Stimulated activated naive CD8-positive, alpha-beta T cell treated with anti-CD3 and anti-CD28 coated beads, Interleukin-15, Interleukin-2, amounts not matched to agents 100 U/mL and 50 U/mL, for 24 hours (primary cell): ENCODE data around the gene TRIM15.
"Not testable (repeated sequence)": the region's sequence is repeated elsewhere in the genome, so short reads cannot be mapped to it uniquely, and the experiment has no call there.

Experiments
- ATAC-seq: fragments of 150-1000 bp; cut with Tn5 transposase; one replicate; pipeline ENCODE4 v1.10.0; 2021
- DNase-seq: peaks from one replicate; pipeline ENCODE4 v3.0.0; 2021

TRIM15 gene

GRCh38 chr6:30162265-30163089 lies 869 bp upstream of the TRIM15 start:
- no peak for ATAC-seq
- no peak for DNase-seq

DNA sequence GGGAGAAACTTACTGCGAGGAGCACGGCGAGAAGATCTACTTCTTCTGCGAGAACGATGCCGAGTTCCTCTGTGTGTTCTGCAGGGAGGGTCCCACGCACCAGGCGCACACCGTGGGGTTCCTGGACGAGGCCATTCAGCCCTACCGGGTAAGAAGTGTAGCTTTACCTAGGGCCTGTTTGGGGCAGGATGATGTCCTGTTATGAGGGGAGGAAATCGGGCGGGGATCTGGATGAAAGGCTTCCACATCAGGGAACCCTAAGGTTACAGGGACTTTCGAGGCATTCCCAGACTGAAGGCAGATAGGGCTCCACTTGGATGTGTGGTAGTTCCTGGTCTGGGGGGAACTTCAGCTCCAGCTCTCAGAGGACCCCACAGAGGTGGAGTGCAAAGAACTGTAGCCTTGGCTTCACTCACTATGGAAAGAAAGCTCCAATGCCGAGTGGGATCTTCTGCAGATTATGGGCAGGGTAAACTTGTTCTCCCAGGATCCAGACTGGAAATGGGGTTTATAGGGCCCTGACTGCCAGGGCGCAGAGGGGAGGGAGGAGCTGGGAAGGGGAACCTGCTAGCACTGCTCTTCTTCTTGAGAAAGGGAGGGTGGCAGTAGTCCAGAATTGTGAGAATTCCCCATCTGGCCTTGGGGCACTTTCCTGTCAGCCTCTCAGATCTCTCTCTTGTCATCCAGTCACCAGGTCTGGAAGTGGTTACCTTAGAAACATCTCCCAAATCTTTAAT lies 740 bp downstream of the TRIM15 start:
- ATAC-seq (no peak), DNase-seq (no peak)

DNA sequence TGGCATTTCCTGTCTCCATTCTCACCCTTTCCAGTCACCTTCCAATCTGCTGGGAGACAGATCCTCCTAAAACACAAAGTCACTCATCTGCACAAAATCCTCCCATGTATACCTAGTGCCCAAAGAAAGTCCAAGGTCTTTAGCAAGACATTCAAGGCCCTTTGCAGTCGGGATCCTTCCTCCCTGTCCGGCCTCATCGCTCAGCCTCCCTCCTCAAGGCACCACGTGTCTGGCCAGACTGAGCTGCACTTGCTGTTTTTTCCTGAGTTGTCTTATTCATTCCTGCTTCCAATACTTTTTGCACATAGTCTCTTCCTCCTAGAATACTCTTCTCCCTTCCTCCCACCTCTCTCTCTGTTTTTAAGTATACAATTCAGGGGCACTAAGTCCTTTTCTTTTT lies 1.4 kb downstream of the TRIM15 start:
- DNase-seq: no peak
- ATAC-seq: no peak

- DNase-seq, ATAC-seq: not testable (repeated sequence)
Observed at GRCh38 chr6:30165238-30165637, 1.9 kb downstream of the TRIM15 start.

- ATAC-seq: no peak
Observed at GRCh38 chr6:30167101-30167500, 3.8 kb downstream of the TRIM15 start.

GRCh38 chr6:30168741-30169140 lies 5.4 kb downstream of the TRIM15 start:
- no peak for ATAC-seq
- DNase-seq: no peak

More at GRCh38 chr6:30167101-30167500, 3.8 kb downstream of the TRIM15 start:
- no peak for DNase-seq

- ATAC-seq (peak; percentile 77), DNase-seq (no peak)
Observed at GRCh38 chr6:30169658-30170614, 6.6 kb downstream of the TRIM15 start.

DNA sequence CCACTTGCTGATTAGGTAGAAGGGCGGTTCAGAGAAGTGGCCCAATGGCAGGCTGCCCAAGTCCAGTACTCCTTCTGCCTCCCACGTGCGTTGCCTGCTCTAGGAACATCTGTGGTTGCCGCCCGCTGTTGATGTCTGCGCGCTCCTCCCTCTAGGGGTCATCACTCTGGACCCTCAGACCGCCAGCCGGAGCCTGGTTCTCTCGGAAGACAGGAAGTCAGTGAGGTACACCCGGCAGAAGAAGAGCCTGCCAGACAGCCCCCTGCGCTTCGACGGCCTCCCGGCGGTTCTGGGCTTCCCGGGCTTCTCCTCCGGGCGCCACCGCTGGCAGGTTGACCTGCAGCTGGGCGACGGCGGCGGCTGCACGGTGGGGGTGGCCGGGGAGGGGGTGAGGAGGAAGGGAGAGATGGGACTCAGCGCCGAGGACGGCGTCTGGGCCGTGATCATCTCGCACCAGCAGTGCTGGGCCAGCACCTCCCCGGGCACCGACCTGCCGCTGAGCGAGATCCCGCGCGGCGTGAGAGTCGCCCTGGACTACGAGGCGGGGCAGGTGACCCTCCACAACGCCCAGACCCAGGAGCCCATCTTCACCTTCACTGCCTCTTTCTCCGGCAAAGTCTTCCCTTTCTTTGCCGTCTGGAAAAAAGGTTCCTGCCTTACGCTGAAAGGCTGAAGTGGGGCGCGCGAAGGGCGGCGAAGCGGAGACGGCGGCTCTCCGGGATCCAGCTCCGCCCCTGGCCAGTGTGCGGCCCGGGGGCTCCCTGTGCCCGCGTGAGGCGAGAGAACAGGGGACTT lies 8.5 kb downstream of the TRIM15 start:
- ATAC-seq: peak; percentile 26
- peak; percentile 15 for DNase-seq

GRCh38 chr6:30172681-30173080 lies 9.3 kb downstream of the TRIM15 start:
- no peak for ATAC-seq
- DNase-seq: no peak

- DNase-seq: no peak
- no peak for ATAC-seq
Observed at GRCh38 chr6:30175765-30176164, 12.4 kb downstream of the TRIM15 start.

DNA sequence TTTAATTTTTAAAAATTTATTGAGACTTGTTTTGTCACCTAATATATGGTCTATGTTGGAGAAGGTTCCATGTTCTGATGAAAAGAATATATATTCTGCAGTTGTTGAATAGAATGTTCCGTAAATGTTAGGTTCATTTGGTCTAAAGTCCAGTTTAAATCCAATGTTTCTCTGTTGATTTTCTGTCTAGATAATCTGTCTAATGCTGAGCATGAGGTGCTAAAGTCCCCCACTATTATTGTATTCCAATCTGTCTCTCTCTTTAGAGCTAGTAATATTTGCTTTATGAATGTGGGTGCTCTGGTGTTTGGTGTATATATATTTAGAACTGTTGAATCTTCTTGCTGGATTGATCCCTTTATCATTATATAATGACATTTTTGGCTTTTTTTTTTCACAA lies 15.5 kb downstream of the TRIM15 start:
- ATAC-seq: no peak
- no peak for DNase-seq

GRCh38 chr6:30180145-30180544 lies 16.8 kb downstream of the TRIM15 start:
- DNase-seq: no peak
- no peak for ATAC-seq

DNA sequence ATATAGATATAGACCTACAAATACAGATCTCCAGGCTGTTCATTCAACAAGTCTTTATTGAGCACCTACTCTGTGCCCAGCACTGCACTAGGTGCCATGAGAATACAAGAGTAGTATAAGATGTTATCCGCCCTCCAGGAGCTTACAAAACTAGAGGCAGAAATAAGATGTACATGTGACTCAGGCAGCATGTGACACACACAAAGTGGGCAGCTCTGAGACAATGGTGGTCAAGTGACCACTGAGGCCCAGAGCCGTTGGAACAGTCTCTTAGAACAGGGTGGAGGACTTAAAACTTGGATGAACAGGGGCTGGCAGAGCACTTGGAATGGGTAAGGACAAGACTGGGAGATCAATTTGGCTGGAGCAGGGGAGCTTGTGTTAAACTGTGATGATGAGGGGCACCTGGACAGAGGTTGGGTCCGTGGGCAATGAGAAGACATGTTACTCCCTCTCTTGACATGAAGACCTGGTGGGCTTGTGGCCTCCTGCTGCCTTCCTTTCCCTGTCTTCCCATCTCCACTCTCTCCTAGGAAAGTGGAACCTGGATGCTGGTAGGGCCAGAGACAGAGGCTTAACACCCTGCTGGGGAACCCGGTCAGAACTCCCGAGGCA lies 21.2 kb downstream of the TRIM15 start:
- ATAC-seq (no peak), DNase-seq (no peak)

- ATAC-seq (no peak), DNase-seq (no peak)
Observed at GRCh38 chr6:30185846-30186484, 22.6 kb downstream of the TRIM15 start.

GRCh38 chr6:30188541-30188940 lies 25.2 kb downstream of the TRIM15 start:
- DNase-seq (no peak), ATAC-seq (no peak)

DNA sequence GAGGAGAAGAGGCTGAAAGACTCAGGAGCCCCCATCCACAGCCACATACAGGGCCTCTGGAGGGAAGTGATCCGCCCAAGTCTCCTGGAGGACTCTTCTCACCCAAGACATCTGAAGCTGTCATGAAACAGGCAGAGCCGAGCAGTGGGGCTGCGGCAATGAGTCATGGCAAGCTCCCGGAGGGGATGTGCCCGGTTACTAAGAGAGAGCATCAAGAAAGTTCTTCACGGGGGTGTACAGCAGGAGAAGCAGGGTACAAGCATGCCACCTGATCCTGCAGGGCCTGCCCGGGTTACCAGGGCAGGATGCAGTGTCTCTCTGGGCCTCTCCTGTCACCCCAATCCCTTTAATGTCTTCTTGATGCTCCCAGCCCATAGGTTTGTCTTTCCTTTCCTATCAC lies 28.7 kb downstream of the TRIM15 start:
- DNase-seq: no peak

GRCh38 chr6:30194797-30195690 lies 31.7 kb downstream of the TRIM15 start:
- no peak for ATAC-seq
- no peak for DNase-seq

More for the DNA sequence above, 28.7 kb downstream of the TRIM15 start:
- no peak for ATAC-seq

GRCh38 chr6:30195951-30196350 lies 32.6 kb downstream of the TRIM15 start:
- no peak for DNase-seq
- ATAC-seq: no peak

GRCh38 chr6:30196376-30196775 lies 33.0 kb downstream of the TRIM15 start:
- no peak for DNase-seq
- no peak for ATAC-seq
